H1 (cell line): ENCODE measurements around the gene FBXO44. TPM values are rescaled to one million over a fixed set of nuclear protein-coding genes. Genes with fewer than 3 reads are reported as not detected.

Source experiments
- CTCF ChIA-PET: fragments of 300-600 bp; sonication (Branson Sonifier 250); formaldehyde crosslinking; loops from one replicate; lab custom pipeline; 2021; ENCODE audit not compliant: partially characterized antibody; lab: Charles Lee
- POLR2A ChIA-PET: fragments of 300-600 bp; sonication (Branson Sonifier 250); formaldehyde crosslinking; loops from one replicate; lab custom pipeline; 2021; ENCODE audit warnings: inconsistent platforms; ENCODE audit not compliant: partially characterized antibody; lab: Charles Lee
- DNase-seq, 2 experiments: peaks; one replicate each; pipeline versions ENCODE4 v3.0.0 to v3.0.0-alpha.2; 2010 to 2022; ENCODE audit warnings: low spot score in 2 of 2, low read depth in 1 of 2, mixed read lengths in 1 of 2
- FAIRE-seq: peaks from 2 replicates; lab custom pipeline; 2011; peaks lifted over from hg19 to GRCh38; lab: Jason Lieb, UNC
- H2AFZ ChIP-seq: 2 replicates; pipeline ENCODE4 v1.8.1; 2012; ENCODE audit warnings: low read length, inconsistent platforms
- H2AK5ac ChIP-seq: 2 replicates; pipeline ENCODE4 v1.6.1; 2013; ENCODE audit warnings: low read depth, low read length
- H2BK120ac ChIP-seq: replicated peaks from 2 replicates; pipeline ENCODE3; 2013; ENCODE audit warnings: low read depth, low read length, inconsistent platforms
- H2BK12ac ChIP-seq: 2 replicates; pipeline ENCODE4 v1.6.1; 2013; ENCODE audit warnings: low read depth, low read length
- H2BK15ac ChIP-seq: 2 replicates; pipeline ENCODE4 v1.6.1; 2013; ENCODE audit warnings: low read length
- H2BK20ac ChIP-seq: 2 replicates; pipeline ENCODE4 v1.6.1; 2013; ENCODE audit warnings: low read length
- H2BK5ac ChIP-seq: 2 replicates; pipeline ENCODE4 v1.6.1; 2013; ENCODE audit warnings: low read depth, low read length
- H3K14ac ChIP-seq: 2 replicates; pipeline ENCODE4 v1.6.1; 2013; ENCODE audit warnings: inconsistent platforms; ENCODE audit not compliant: insufficient read length
- H3K18ac ChIP-seq: 2 replicates; pipeline ENCODE4 v1.6.1; 2013; ENCODE audit warnings: low read length; ENCODE audit errors: extremely low read depth
- H3K23ac ChIP-seq: 2 replicates; pipeline ENCODE4 v1.6.1; 2013; ENCODE audit warnings: inconsistent platforms; ENCODE audit not compliant: insufficient read length
- H3K23me2 ChIP-seq: 2 replicates; pipeline ENCODE4 v1.6.1; 2013; ENCODE audit warnings: low read depth, low read length
- H3K27ac ChIP-seq: 2 replicates; pipeline ENCODE4 v1.6.1; 2011; ENCODE audit warnings: low read depth, low read length, inconsistent platforms
- H3K27me3 ChIP-seq, 4 experiments: replicated peaks in 1 of 4; 1 replicate in 1 of 4; 2 replicates in 3 of 4; pipeline versions ENCODE4 v1.6.1 to v1.8.1; 2011 to 2013; ENCODE audit warnings: low read length in 3 of 4, mild to moderate bottlenecking in 3 of 4, inconsistent platforms in 2 of 4, mixed read lengths in 2 of 4, moderate library complexity in 1 of 4; ENCODE audit not compliant: control insufficient read depth in 3 of 4, insufficient read depth in 3 of 4; ENCODE audit errors: extremely low read depth in 1 of 4
- H3K36me3 ChIP-seq, 4 experiments: 2 replicates each; pipeline versions ENCODE4 v1.6.1 to v1.8.1; 2011 to 2013; ENCODE audit warnings: mild to moderate bottlenecking in 4 of 4, low read length in 3 of 4, moderate library complexity in 2 of 4, control low read depth in 1 of 4, inconsistent platforms in 1 of 4; ENCODE audit not compliant: insufficient read depth in 4 of 4, control insufficient read depth in 2 of 4
- H3K4ac ChIP-seq: replicated peaks from 2 replicates; pipeline ENCODE3; 2013; ENCODE audit warnings: low read length, low read depth, mixed read lengths, inconsistent platforms; ENCODE audit not compliant: insufficient read length
- H3K4me1 ChIP-seq, 4 experiments: replicated peaks in 1 of 4; 1 replicate in 1 of 4; 2 replicates in 3 of 4; pipeline versions ENCODE4 v1.6.1 to v1.8.1; 2011 to 2013; ENCODE audit warnings: low read length in 3 of 4, inconsistent platforms in 2 of 4, mixed read lengths in 1 of 4; ENCODE audit not compliant: insufficient read depth in 4 of 4, control insufficient read depth in 3 of 4
- H3K4me2 ChIP-seq, 2 experiments: 2 replicates each; pipeline versions ENCODE4 v1.6.1 to v1.8.1; 2011 to 2013; ENCODE audit warnings: low read depth in 2 of 2, low read length in 2 of 2, control low read depth in 1 of 2, inconsistent platforms in 1 of 2, mild to moderate bottlenecking in 1 of 2; ENCODE audit not compliant: insufficient read depth in 1 of 2
- H3K4me3 ChIP-seq, 4 experiments: fragments of 200-600, 300-600 bp in 1 of 4; sonication (generic), shearing (Covaris generic), sonication (Bioruptor Twin) in 1 of 4; 2 replicates each; pipeline versions ENCODE4 v1.5.1 to v1.8.1; 2011 to 2016; ENCODE audit warnings: low read length in 4 of 4, low read depth in 3 of 4, control low read depth in 2 of 4, inconsistent platforms in 2 of 4, mild to moderate bottlenecking in 2 of 4, mixed read lengths in 1 of 4, moderate library complexity in 1 of 4; ENCODE audit not compliant: insufficient read depth in 2 of 4; ENCODE audit errors: extremely low read depth in 1 of 4
- H3K56ac ChIP-seq: replicated peaks from 2 replicates; pipeline ENCODE3; 2013; ENCODE audit warnings: low read depth, mild to moderate bottlenecking, mixed read lengths, low read length, inconsistent platforms; ENCODE audit not compliant: insufficient read length
- H3K79me1 ChIP-seq: 2 replicates; pipeline ENCODE4 v1.6.1; 2013; ENCODE audit warnings: low read depth, low read length, control low read depth
- H3K79me2 ChIP-seq, 2 experiments: 2 replicates each; pipeline versions ENCODE4 v1.6.1 to v1.8.1; 2012 to 2013; ENCODE audit warnings: low read length in 2 of 2, mild to moderate bottlenecking in 2 of 2, inconsistent platforms in 1 of 2; ENCODE audit not compliant: insufficient read depth in 2 of 2, control insufficient read depth in 1 of 2
- H3K9ac ChIP-seq, 4 experiments: replicated peaks in 1 of 4; 1 replicate in 1 of 4; 2 replicates in 3 of 4; pipeline versions ENCODE4 v1.6.1 to v1.8.1; 2011 to 2013; ENCODE audit warnings: low read depth in 3 of 4, low read length in 3 of 4, control low read depth in 2 of 4, mild to moderate bottlenecking in 2 of 4, moderate library complexity in 2 of 4, inconsistent platforms in 1 of 4; ENCODE audit errors: extremely low read depth in 1 of 4
- H3K9me3 ChIP-seq, 2 experiments: 2 replicates each; pipeline versions ENCODE4 v1.6.1 to v1.8.1; 2012 to 2013; ENCODE audit warnings: mild to moderate bottlenecking in 2 of 2, moderate library complexity in 2 of 2, control low read depth in 1 of 2, inconsistent platforms in 1 of 2, low read depth in 1 of 2, low read length in 1 of 2, mixed read lengths in 1 of 2; ENCODE audit not compliant: insufficient read depth in 2 of 2
- H4K20me1 ChIP-seq, 2 experiments: replicated peaks in 1 of 2; 2 replicates each; pipeline versions ENCODE3 to v1.8.1; 2011 to 2013; ENCODE audit warnings: inconsistent platforms in 2 of 2, low read length in 2 of 2, mild to moderate bottlenecking in 1 of 2; ENCODE audit not compliant: insufficient read depth in 2 of 2, control insufficient read depth in 1 of 2
- H4K5ac ChIP-seq: 2 replicates; pipeline ENCODE4 v1.6.1; 2013; ENCODE audit warnings: low read length, low read depth, mixed read lengths, inconsistent platforms; ENCODE audit not compliant: insufficient read length
- H4K8ac ChIP-seq: 2 replicates; pipeline ENCODE4 v1.8.0; 2013; ENCODE audit warnings: mild to moderate bottlenecking, moderate library complexity, low read length, inconsistent platforms; ENCODE audit not compliant: insufficient read depth; ENCODE audit errors: extremely low read depth
- H4K91ac ChIP-seq: replicated peaks from 2 replicates; pipeline ENCODE3; 2013; ENCODE audit warnings: low read length, mixed read lengths, inconsistent platforms; ENCODE audit not compliant: insufficient read length
- BACH1 ChIP-seq: IDR thresholded peaks from 2 replicates; pipeline ENCODE4 v1.6.1; 2012; ENCODE audit warnings: low read length, improper control_type of control experiment
- BCL11A ChIP-seq, 2 experiments: IDR thresholded peaks; one replicate each; pipeline ENCODE4 v1.6.1; 2011; ENCODE audit warnings: low read depth in 2 of 2, low read length in 2 of 2, mild to moderate bottlenecking in 2 of 2
- CEBPB ChIP-seq: IDR thresholded peaks from 2 replicates; pipeline ENCODE4 v1.6.1; 2012; ENCODE audit warnings: low read depth, low read length
- KDM1A ChIP-seq: fragments of 200-600, 300-600 bp; sonication (generic); IDR thresholded peaks from 2 replicates; pipeline ENCODE4 v1.7.1; 2016; ENCODE audit warnings: mild to moderate bottlenecking, low read length, borderline replicate concordance
- SRF ChIP-seq: IDR thresholded peaks from 2 replicates; pipeline ENCODE4 v1.6.1; 2011; ENCODE audit warnings: mild to moderate bottlenecking, low read depth, low read length, moderate library complexity
- TEAD4 ChIP-seq: IDR thresholded peaks from 2 replicates; pipeline ENCODE4 v1.6.1; 2012; ENCODE audit warnings: low read depth, low read length, inconsistent platforms, mixed read lengths
- WGBS, 2 experiments: shearing (Covaris generic) in 1 of 2; methylation state at CpG; one replicate each; pipeline versions ENCODE4 v1.1.6 to v1.1.7; 2013 to 2015; ENCODE audit warnings: low lambda C conversion rate in 2 of 2, mixed read lengths in 2 of 2, inconsistent platforms in 1 of 2, low coverage in 1 of 2, missing lambda C conversion rate in 1 of 2; ENCODE audit not compliant: insufficient replicate concordance in 2 of 2, insufficient coverage in 1 of 2, insufficient read length in 1 of 2; ENCODE audit errors: extremely low coverage in 1 of 2, missing lambda C conversion rate in 1 of 2; 5-methylcytosine and 5-hydroxymethylcytosine counted together
- polyA plus RNA-seq, 7 experiments: library from polyadenylated mRNA; depleted of rRNA in 3 of 7; stranded (reverse) in 5 of 7; unstranded in 2 of 7; fragments of >200 nt in 5 of 7; fragments of 200-250 nt in 2 of 7; gene quantifications; 1 replicate in 5 of 7; 2 replicates in 1 of 7; 4 replicates in 1 of 7; pipeline versions ENCODE4 v1.2.1 to v1.2.3, GENCODE V29; 2011 to 2013; ENCODE audit warnings: missing spikeins in 2 of 7, mixed read lengths in 2 of 7
- total RNA-seq: library from RNA; stranded (reverse); fragmentation: NEBNext Ultra II Directional; extraction: Animal tissue kit (Norgen Biotek cat#: 25700); gene quantifications from 2 replicates; pipeline ENCODE4 v1.2.1, GENCODE V29; 2021

FBXO44 gene
- total and polyA plus RNA-seq, 2 of the 8 experiments (the other 6 are each of a cell fraction or from before 2014, with no cell fraction given) = 27.0 to 27.2 TPM

DNA sequence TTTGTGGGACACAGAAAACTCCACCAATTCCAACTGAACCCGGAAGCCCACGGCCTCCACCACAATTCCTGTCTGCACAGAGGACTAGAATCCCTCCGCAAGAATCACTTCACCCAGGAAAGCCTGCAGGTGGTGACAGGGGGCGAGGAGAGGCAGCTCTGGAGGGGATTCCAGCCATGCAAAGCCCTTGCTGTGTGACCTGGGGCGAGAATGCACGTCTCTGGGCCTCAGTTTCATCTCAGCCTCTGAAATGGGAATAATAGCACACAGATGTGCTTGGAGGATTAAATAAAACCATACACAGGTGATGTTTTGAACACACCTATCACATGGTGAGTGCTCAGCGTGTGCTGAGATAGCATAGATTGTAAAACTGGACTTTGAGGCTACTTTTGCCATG lies 14.6 kb upstream of the FBXO44 start:
- no peak overlapping the region for H3K27ac ChIP-seq
- H2BK12ac ChIP-seq = no peak overlapping the region
- FAIRE-seq (no peak), DNase-seq (no peak)
- no peak overlapping the region for H3K4me2 ChIP-seq
- 82% methylated on average over 7 of the region's 7 CpGs; no CpG with 5 or more reads in 1 of the 2 experiments for WGBS, 2 experiments
- H2BK5ac ChIP-seq = no peak overlapping the region
- H2BK120ac ChIP-seq = no peak overlapping the region
- H4K20me1 ChIP-seq = peaks cover 1 to 4% of the 10 kb centered on the region in 2 experiments
- no peak overlapping the region for H4K8ac ChIP-seq
- no peaks in the 10 kb centered on the region for H3K23me2 ChIP-seq
- H3K27me3 ChIP-seq = no peaks in the 10 kb centered on the region; a peak in 1 of 7 replicates
- no peak overlapping the region for H4K5ac ChIP-seq
- no peak for TF ChIP-seq SRF
- no peak for TF ChIP-seq TEAD4
- no peak for TF ChIP-seq BACH1
- TF ChIP-seq KDM1A = no peak
- no peak for TF ChIP-seq BCL11A (IDR thresholded peaks at IDR 0.05; ENCODE audit: low read depth in 2 of 2, low read length in 2 of 2)
- no peak for TF ChIP-seq CEBPB
- no peak overlapping the region for H2AK5ac ChIP-seq
- no peaks in the 10 kb centered on the region for H3K36me3 ChIP-seq
- no peak overlapping the region for H3K56ac ChIP-seq
- H3K14ac ChIP-seq = no peak overlapping the region
- no peaks in the 10 kb centered on the region for H3K79me2 ChIP-seq
- H3K4me1 ChIP-seq = no peaks in the 10 kb centered on the region
- H3K4me3 ChIP-seq = no peak overlapping the region
- H3K23ac ChIP-seq = no peak overlapping the region
- H3K9ac ChIP-seq = no peak overlapping the region
- H3K9me3 ChIP-seq = no peaks in the 10 kb centered on the region
- CTCF ChIA-PET = interaction anchor here (0.6 to 6.0 kb wide), 4 partner anchors 13 to 913 kb away, joined by 4 to 34 read pairs (median 12); partner anchors contain the start of gene DISP3
- H3K18ac ChIP-seq = no peak overlapping the region
- POLR2A ChIA-PET = interaction anchor here (1.0 to 2.0 kb wide), 4 partner anchors 14 to 378 kb away, joined by 3 to 4 read pairs (median 4); partner anchors contain the start of gene MTOR
- H2AFZ ChIP-seq = no peak overlapping the region
- H3K4ac ChIP-seq = no peak overlapping the region
- H3K79me1 ChIP-seq = no peaks in the 10 kb centered on the region
- no peak overlapping the region for H4K91ac ChIP-seq
- no peak overlapping the region for H2BK20ac ChIP-seq
- no peak overlapping the region for H2BK15ac ChIP-seq
